T-helper 1 cell (primary cell): Measurements from ENCODE around the gene RGS9.
"Not testable (repeated sequence)": the region's sequence is repeated elsewhere in the genome, so short reads cannot be mapped to it uniquely, and the experiment has no call there.

Experiments
- DNase-seq, 5 donors: peaks; one replicate each; pipeline ENCODE4 v3.0.0-alpha.2; 2012 to 2020

RGS9 gene

GRCh38 chr17:65185062-65185461 lies 47.9 kb downstream of the RGS9 start:
- no peak for DNase-seq

- DNase-seq, result no peak
These were observed 48.7 kb downstream of the RGS9 start for GRCh38 chr17:65185668-65186382.

- no peak for DNase-seq
These were observed 53.4 kb downstream of the RGS9 start for GRCh38 chr17:65190467-65191097.

GRCh38 chr17:65191811-65192740 lies 54.9 kb downstream of the RGS9 start:
- DNase-seq, result peak in 1 of 5 donors; percentile 23

- peak in 1 of 5 donors; percentile 52 for DNase-seq
These were observed 56.1 kb downstream of the RGS9 start for GRCh38 chr17:65193305-65193704.

- no peak for DNase-seq
These were observed 56.6 kb downstream of the RGS9 start for GRCh38 chr17:65193716-65194293.

- DNase-seq, result no peak
These were observed 57.6 kb downstream of the RGS9 start for GRCh38 chr17:65194670-65195334.

- no peak for DNase-seq
These were observed 58.5 kb downstream of the RGS9 start for GRCh38 chr17:65195716-65196115.

- DNase-seq, result no peak
These were observed 59.4 kb downstream of the RGS9 start for GRCh38 chr17:65196617-65197016.

GRCh38 chr17:65197201-65197600 lies 60.0 kb downstream of the RGS9 start:
- no peak for DNase-seq

- DNase-seq, result peak in 2 of 5 donors; percentile 10 to 71
These were observed 61.6 kb downstream of the RGS9 start for GRCh38 chr17:65198653-65199382.

GRCh38 chr17:65201331-65201730 lies 64.2 kb downstream of the RGS9 start:
- no peak for DNase-seq

- no peak for DNase-seq
These were observed 65.8 kb downstream of the RGS9 start for GRCh38 chr17:65202844-65203571.

- no peak for DNase-seq
These were observed 66.8 kb downstream of the RGS9 start for GRCh38 chr17:65204001-65204400.

GRCh38 chr17:65205655-65206054 lies 68.5 kb downstream of the RGS9 start:
- no peak for DNase-seq

GRCh38 chr17:65207448-65207847 lies 70.3 kb downstream of the RGS9 start:
- DNase-seq, result not testable (repeated sequence)

- DNase-seq, result no peak
These were observed 71.5 kb downstream of the RGS9 start for GRCh38 chr17:65208717-65209116.

- DNase-seq, result no peak
These were observed 81.1 kb downstream of the RGS9 start for GRCh38 chr17:65218261-65218660.

- DNase-seq, result no peak
These were observed 82.0 kb downstream of the RGS9 start for GRCh38 chr17:65219124-65219523.

- DNase-seq, result no peak
These were observed 82.5 kb downstream of the RGS9 start for GRCh38 chr17:65219707-65220106.

GRCh38 chr17:65220732-65221131 lies 83.6 kb downstream of the RGS9 start:
- DNase-seq, result no peak
